CD4-positive, alpha-beta memory T cell (primary cell): Measurements from ENCODE around the gene MEIOC. TPM values are rescaled to one million over a fixed set of nuclear protein-coding genes. Genes with fewer than 3 reads are reported as not detected.
"Not testable (repeated sequence)": the region's sequence is repeated elsewhere in the genome, so short reads cannot be mapped to it uniquely, and the experiment has no call there.

Source experiments
- CTCF ChIA-PET: fragments of 350-600 bp; sonication (Branson Sonifier 250); formaldehyde crosslinking; loops from one replicate; lab custom pipeline; 2021; ENCODE audit warnings: inconsistent platforms; ENCODE audit not compliant: partially characterized antibody; lab: Charles Lee
- POLR2A ChIA-PET: fragments of 350-600 bp; sonication (Branson Sonifier 250); formaldehyde crosslinking; loops from one replicate; lab custom pipeline; 2021; ENCODE audit not compliant: partially characterized antibody; lab: Charles Lee
- DNase-seq, 5 donors: peaks; one replicate each; pipeline versions ENCODE4 v3.0.0 to v3.0.0-alpha.2; 2020 to 2022; ENCODE audit warnings: mixed read lengths in 1 of 5
- H3K27ac ChIP-seq: one replicate; pipeline ENCODE4 v1.7.0; 2013; ENCODE audit warnings: low read depth, low read length
- H3K27me3 ChIP-seq: 2 replicates; pipeline ENCODE4 v1.7.0; 2013; ENCODE audit warnings: mild to moderate bottlenecking, low read length, moderate library complexity; ENCODE audit not compliant: insufficient read depth
- H3K36me3 ChIP-seq: 2 replicates; pipeline ENCODE4 v1.7.0; 2013; ENCODE audit warnings: mild to moderate bottlenecking, low read length, moderate library complexity; ENCODE audit not compliant: insufficient read depth
- H3K4me1 ChIP-seq: 2 replicates; pipeline ENCODE4 v1.7.0; 2013; ENCODE audit warnings: mild to moderate bottlenecking, low read length, moderate library complexity; ENCODE audit not compliant: insufficient read depth
- H3K4me3 ChIP-seq, 2 donors: one replicate each; pipeline ENCODE4 v1.7.0; 2013; ENCODE audit warnings: low read length in 2 of 2, mild to moderate bottlenecking in 1 of 2
- H3K9me3 ChIP-seq, 2 donors: one replicate each; pipeline ENCODE4 v1.7.0; 2013; ENCODE audit warnings: low read length in 2 of 2, control low read depth in 1 of 2; ENCODE audit not compliant: control insufficient read depth in 1 of 2
- H3K27ac Mint-ChIP-seq, 7 donors: one replicate each; pipeline ENCODE4 v1.8.0; 2020 to 2021; ENCODE audit warnings: mixed read lengths in 7 of 7, mild to moderate bottlenecking in 6 of 7, inconsistent platforms in 3 of 7, moderate library complexity in 3 of 7
- H3K27me3 Mint-ChIP-seq, 2 donors: one replicate each; pipeline ENCODE4 v1.8.0; 2020 to 2021; ENCODE audit warnings: mixed read lengths in 2 of 2
- H3K36me3 Mint-ChIP-seq, 2 donors: one replicate each; pipeline ENCODE4 v1.8.0; 2020 to 2021; ENCODE audit warnings: mixed read lengths in 2 of 2, inconsistent platforms in 1 of 2, mild to moderate bottlenecking in 1 of 2
- H3K4me1 Mint-ChIP-seq, 4 donors: one replicate each; pipeline ENCODE4 v1.8.0; 2020 to 2021; ENCODE audit warnings: mixed read lengths in 4 of 4, mild to moderate bottlenecking in 1 of 4
- H3K4me3 Mint-ChIP-seq, 8 donors: one replicate each; pipeline ENCODE4 v1.8.0; 2020 to 2021; ENCODE audit warnings: mixed read lengths in 8 of 8, mild to moderate bottlenecking in 7 of 8, moderate library complexity in 6 of 8, inconsistent platforms in 3 of 8
- H3K9me3 Mint-ChIP-seq, 8 donors: one replicate each; pipeline ENCODE4 v1.8.0; 2020 to 2021; ENCODE audit warnings: mixed read lengths in 8 of 8, mild to moderate bottlenecking in 5 of 8, inconsistent platforms in 3 of 8, moderate library complexity in 1 of 8
- intact Hi-C: fragments of 100-400 bp; cut with micrococcal nuclease; formaldehyde crosslinking; loops from one replicate; pipeline ENCODE4 v1.15.1; 2023
- polyA plus RNA-seq, 2 donors: library from polyadenylated mRNA; unstranded; fragments of 300-500 nt; fragmentation: Illumina TruSeq; gene quantifications; one replicate each; pipeline ENCODE4 v1.2.3, GENCODE V29; 2021
- total RNA-seq, 2 experiments: library from RNA; stranded (reverse); gene quantifications; one replicate each; pipeline ENCODE4 v1.2.3, GENCODE V29; 2021

Gene MEIOC
- total and polyA plus RNA-seq, 4 experiments from 2014 or later, result 0.21 to 0.31 TPM; not detected in 2

- intact Hi-C loops, result no loop called here
- ChIA-PET CTCF (interaction anchor here (1.0 to 1.6 kb wide), 4 partner anchors 16 to 154 kb away, joined by 3 to 4 read pairs (median 3); no protein-coding TSS in a partner anchor), POLR2A (interaction anchor here (1.2 to 4.9 kb wide), 2 partner anchors 20 to 32 kb away, joined by 6 to 42 read pairs; partner anchors contain the start of genes DBF4B and MEIOC)
- Histone ChIP-seq H3K27me3 (no peaks in the 10 kb centered on the region), H3K9me3 (no peaks in the 10 kb centered on the region), H3K27ac (no peak overlapping the region), H3K36me3 (peaks cover 7% of the 10 kb centered on the region), H3K4me3 (no peak overlapping the region), H3K4me1 (peaks cover 17% of the 10 kb centered on the region)
- Mint-ChIP-seq H3K4me1 (peaks cover 20 to 43% (median 25%) of the 10 kb centered on the region in 4 donors), H3K27ac (no peak overlapping the region), H3K36me3 (peaks cover 22 to 30% of the 10 kb centered on the region in 2 donors), H3K4me3 (peak overlapping the region in 7 of 8 donors; percentile 96 to 99 (median 98)), H3K27me3 (no peaks in the 10 kb centered on the region), H3K9me3 (peaks cover 0 to 2% (median 0%) of the 10 kb centered on the region in 8 donors)
- no peak for DNase-seq
These were observed 31.9 kb downstream of the MEIOC start for GRCh38 chr17:44688200-44688599.

DNA sequence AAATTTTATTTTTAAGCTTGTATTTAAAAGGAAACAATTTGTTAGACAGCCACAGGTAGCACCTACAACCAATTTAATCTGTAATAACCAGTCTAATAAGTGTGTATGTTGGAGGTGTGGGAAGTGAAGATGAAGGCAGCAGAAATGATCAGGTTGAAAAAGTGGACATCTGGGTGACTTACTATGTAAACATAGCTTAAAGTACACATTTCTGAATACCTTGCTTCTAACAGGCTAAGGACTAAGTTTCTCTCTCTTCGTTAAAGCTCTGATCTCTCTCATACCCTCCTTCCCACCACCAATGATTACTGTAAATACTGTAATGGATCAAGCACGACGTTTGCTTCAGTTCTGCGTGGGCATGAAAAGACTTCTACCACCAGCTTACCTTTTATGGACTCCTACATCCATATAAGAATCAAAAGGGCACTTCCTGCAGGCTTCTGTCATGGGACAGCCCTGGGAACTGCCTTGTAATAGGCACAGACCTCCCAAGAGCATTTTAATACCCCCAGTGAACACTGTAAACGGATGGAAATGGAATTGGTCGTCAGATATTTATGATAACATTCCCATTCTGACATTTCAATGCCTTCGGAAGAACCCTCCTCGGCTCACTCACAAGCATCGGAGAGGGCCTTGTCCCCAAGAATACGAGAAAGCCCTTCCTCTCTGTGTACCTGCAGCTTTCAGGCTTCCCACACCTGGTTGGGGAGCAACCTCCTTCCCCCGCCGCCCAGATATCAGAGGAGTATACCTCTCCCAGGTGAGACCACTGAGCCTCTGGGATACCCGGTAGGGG is 32.6 kb downstream of the MEIOC start:
- Histone ChIP-seq H3K4me1 (peaks cover 17% of the 10 kb centered on the region), H3K36me3 (peaks cover under 1% of the 10 kb centered on the region), H3K27ac (peak overlapping the region; percentile 84), H3K9me3 (no peaks in the 10 kb centered on the region), H3K27me3 (no peaks in the 10 kb centered on the region), H3K4me3 (peak overlapping the region; percentile 76 to 78)
- H3K4me3 Mint-ChIP-seq, result peak overlapping the region; percentile 96 to 99 (median 98)
- no peaks in the 10 kb centered on the region for H3K27me3 Mint-ChIP-seq
- peak overlapping the region in 6 of 7 donors; percentile 94 to 98 (median 98) for H3K27ac Mint-ChIP-seq
- POLR2A ChIA-PET, result interaction anchor here (1.0 to 4.9 kb wide), 3 partner anchors 19 to 211 kb away, joined by 4 to 42 read pairs (median 6); partner anchors contain the start of genes DBF4B, EFTUD2 and MEIOC
- DNase-seq, result no peak
- intact Hi-C loops, result loop anchor here (1.0 kb wide), 2 partner anchors 19 to 210 kb away; partner anchors contain the start of genes DBF4B and EFTUD2
- peaks cover 16 to 24% of the 10 kb centered on the region in 2 donors for H3K36me3 Mint-ChIP-seq
- peaks cover 0 to 2% (median 0%) of the 10 kb centered on the region in 8 donors for H3K9me3 Mint-ChIP-seq
- peaks cover 20 to 39% (median 25%) of the 10 kb centered on the region in 4 donors for H3K4me1 Mint-ChIP-seq
- CTCF ChIA-PET, result interaction anchor here (0.9 to 1.6 kb wide), 5 partner anchors 17 to 155 kb away, joined by 3 to 4 read pairs (median 3); no protein-coding TSS in a partner anchor

GRCh38 chr17:44689477-44690217 is 33.4 kb downstream of the MEIOC start, which contains the start of gene CCDC43:
Gene CCDC43 (minus strand): TSS chr17:44689776. CDS start chr17:44689753, 23 bp downstream.
- H3K9me3 Mint-ChIP-seq, result peaks cover 0 to 2% (median 0%) of the 10 kb centered on the region in 8 donors
- H3K27me3 Mint-ChIP-seq, result no peaks in the 10 kb centered on the region
- ChIA-PET CTCF (interaction anchor here (0.6 to 2.2 kb wide), 5 partner anchors 17 to 510 kb away, joined by 3 to 8 read pairs (median 3); partner anchors contain the start of gene DBF4B), POLR2A (interaction anchor here (0.7 to 4.9 kb wide), 6 partner anchors 15 to 361 kb away, joined by 3 to 42 read pairs (median 3); partner anchors contain the start of genes DBF4B, EFTUD2 and FZD2)
- Histone ChIP-seq H3K9me3 (no peaks in the 10 kb centered on the region), H3K4me1 (peaks cover 17% of the 10 kb centered on the region), H3K4me3 (peak within 1 kb of the TSS; percentile 76 to 78), H3K27me3 (no peaks in the 10 kb centered on the region), H3K27ac (peak within 1 kb of the TSS; percentile 84), H3K36me3 (no peaks in the 10 kb centered on the region)
- peaks cover 19 to 39% (median 25%) of the 10 kb centered on the region in 4 donors for H3K4me1 Mint-ChIP-seq
- H3K4me3 Mint-ChIP-seq, result peak within 1 kb of the TSS; percentile 96 to 99 (median 98)
- H3K27ac Mint-ChIP-seq, result peak within 1 kb of the TSS; percentile 92 to 98 (median 98)
- intact Hi-C loops, result loop anchor here (1.0 kb wide), 2 partner anchors 19 to 210 kb away; partner anchors contain the start of genes DBF4B and EFTUD2
- H3K36me3 Mint-ChIP-seq, result peaks cover 12 to 21% of the 10 kb centered on the region in 2 donors
- DNase-seq, result peak; percentile 91 to 93 (median 91)

GRCh38 chr17:44690746-44691306 is 34.6 kb downstream of the MEIOC start:
- not testable (repeated sequence) for DNase-seq

DNA sequence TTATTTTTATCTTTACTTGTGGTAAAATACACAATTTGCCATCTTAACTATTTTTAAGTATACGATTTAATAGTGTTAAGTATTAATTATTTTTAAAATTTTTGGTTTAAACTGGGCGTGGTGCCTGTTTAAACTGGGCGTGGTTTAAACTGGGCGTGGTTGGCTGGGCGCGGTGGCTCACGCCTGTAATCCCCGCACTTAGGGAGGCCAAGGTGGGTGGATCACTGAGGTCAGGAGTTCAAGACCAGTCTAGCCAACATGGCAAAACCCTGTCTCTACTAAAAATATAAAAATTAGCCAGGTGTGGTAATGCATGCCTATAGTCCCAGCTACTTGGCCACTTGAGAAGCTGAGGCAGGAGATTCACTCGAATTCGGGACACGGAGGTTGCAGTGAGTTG is 37.3 kb downstream of the MEIOC start:
- H3K4me3 Mint-ChIP-seq, result no peak overlapping the region
- no peak overlapping the region for H3K27ac Mint-ChIP-seq
- POLR2A ChIA-PET, result interaction anchor here (0.7 kb wide), 1 partner anchor 17 kb away, joined by 3 read pairs; no protein-coding TSS in a partner anchor
- H3K27ac ChIP-seq, result no peak overlapping the region
- H3K27me3 ChIP-seq, result no peaks in the 10 kb centered on the region
- no peak overlapping the region for H3K4me3 ChIP-seq
- no peaks in the 10 kb centered on the region for H3K27me3 Mint-ChIP-seq
- DNase-seq, result no peak
- intact Hi-C loops, result no loop called here
- H3K9me3 Mint-ChIP-seq, result peaks cover 0 to 2% (median 0%) of the 10 kb centered on the region in 8 donors
- peaks cover 0 to 6% of the 10 kb centered on the region in 2 donors for H3K36me3 Mint-ChIP-seq
- peaks cover 9 to 25% (median 15%) of the 10 kb centered on the region in 4 donors for H3K4me1 Mint-ChIP-seq
- CTCF ChIA-PET, result no interaction called here
- H3K9me3 ChIP-seq, result no peaks in the 10 kb centered on the region
- no peaks in the 10 kb centered on the region for H3K36me3 ChIP-seq
- H3K4me1 ChIP-seq, result peaks cover 12% of the 10 kb centered on the region

More at GRCh38 chr17:44690746-44691306, 34.6 kb downstream of the MEIOC start:
- Mint-ChIP-seq H3K4me1 (peaks cover 16 to 39% (median 22%) of the 10 kb centered on the region in 4 donors), H3K4me3 (peak overlapping the region in 6 of 8 donors; percentile 22 to 96 (median 63)), H3K27ac (peak overlapping the region in 5 of 7 donors; percentile 60 to 98 (median 78)), H3K36me3 (peaks cover 4 to 12% of the 10 kb centered on the region in 2 donors)
- H3K36me3 ChIP-seq, intact Hi-C loops, H3K27me3 Mint-ChIP-seq, H3K27me3 ChIP-seq, H3K9me3 Mint-ChIP-seq, H3K9me3 ChIP-seq, H3K27ac ChIP-seq, H3K4me3 ChIP-seq: not testable (repeated sequence)
- ChIA-PET POLR2A (interaction anchor here (0.6 to 4.9 kb wide), 3 partner anchors 17 to 209 kb away, joined by 3 to 42 read pairs (median 3); partner anchors contain the start of genes DBF4B and EFTUD2), CTCF (interaction anchor here (0.7 to 2.2 kb wide), 6 partner anchors 9 to 45 kb away, joined by 3 to 8 read pairs (median 4); partner anchors contain the start of gene DBF4B)
- H3K4me1 ChIP-seq, result peaks cover 17% of the 10 kb centered on the region

GRCh38 chr17:44700288-44700687 is 44.0 kb downstream of the MEIOC start:
- H3K27me3 ChIP-seq, H3K27ac ChIP-seq, H3K27ac Mint-ChIP-seq, intact Hi-C loops, H3K27me3 Mint-ChIP-seq, H3K36me3 Mint-ChIP-seq, H3K4me1 Mint-ChIP-seq, H3K4me1 ChIP-seq, H3K36me3 ChIP-seq, H3K4me3 Mint-ChIP-seq, H3K9me3 Mint-ChIP-seq, H3K4me3 ChIP-seq, POLR2A ChIA-PET, DNase-seq, H3K9me3 ChIP-seq: not testable (repeated sequence)
- CTCF ChIA-PET, result interaction anchor here (1.2 kb wide), 1 partner anchor 9 kb away, joined by 3 read pairs; no protein-coding TSS in a partner anchor
